CD4-positive, alpha-beta T cell (primary cell): Measurements from ENCODE around the gene CDC5L. TPM values are rescaled to one million over a fixed set of nuclear protein-coding genes. Genes with fewer than 3 reads are reported as not detected.
A peak's percentile ranks its signal among the peaks of the same experiment; 100 is the strongest.
"Not testable (repeated sequence)": the region's sequence is repeated elsewhere in the genome, so short reads cannot be mapped to it uniquely, and the experiment has no call there.

Experiments
- ATAC-seq: fragments of 200-7000 bp; cut with Tn5 transposase; one replicate; pipeline ENCODE4 v1.10.0; 2022; ENCODE audit warnings: mild to moderate bottlenecking; ENCODE audit not compliant: poor library complexity
- CTCF ChIA-PET: fragments of 350-600 bp; sonication (Branson Sonifier 250); formaldehyde crosslinking; loops from one replicate; lab custom pipeline; 2021; ENCODE audit warnings: antibody characterized with exemption, inconsistent platforms; lab: Charles Lee
- POLR2A ChIA-PET: fragments of 350-600 bp; sonication (Branson Sonifier 250); formaldehyde crosslinking; loops from one replicate; lab custom pipeline; 2021; ENCODE audit warnings: antibody characterized with exemption, inconsistent platforms; lab: Charles Lee
- DNase-seq, 14 experiments: peaks; one replicate each; pipeline ENCODE4 v3.0.0-alpha.2; 2013 to 2020; ENCODE audit warnings: mixed read lengths in 2 of 14
- H3K27ac ChIP-seq, 2 donors: one replicate each; pipeline versions ENCODE4 v1.5.1 to v1.7.0; 2013; ENCODE audit warnings: low read length in 2 of 2, low read depth in 1 of 2, mild to moderate bottlenecking in 1 of 2
- H3K27me3 ChIP-seq, 2 experiments: 1 replicate in 1 of 2; 2 replicates in 1 of 2; pipeline versions ENCODE4 v1.6.1 to v1.7.0; 2013; ENCODE audit warnings: low read length in 2 of 2, control low read depth in 1 of 2, mild to moderate bottlenecking in 1 of 2, moderate library complexity in 1 of 2; ENCODE audit not compliant: insufficient read depth in 2 of 2, control insufficient read depth in 1 of 2
- H3K36me3 ChIP-seq: one replicate; pipeline ENCODE4 v1.6.1; 2013; ENCODE audit warnings: low read length, control low read depth; ENCODE audit not compliant: insufficient read depth
- H3K4me1 ChIP-seq: one replicate; pipeline ENCODE4 v1.6.1; 2013; ENCODE audit warnings: low read length, control low read depth; ENCODE audit not compliant: insufficient read depth
- H3K4me3 ChIP-seq: one replicate; pipeline ENCODE4 v1.5.1; 2013; ENCODE audit warnings: mild to moderate bottlenecking, low read length, moderate library complexity
- H3K9me3 ChIP-seq, 2 experiments: 1 replicate in 1 of 2; 2 replicates in 1 of 2; pipeline versions ENCODE4 v1.6.1 to v1.7.0; 2013; ENCODE audit warnings: low read length in 2 of 2, mild to moderate bottlenecking in 2 of 2, control low read depth in 1 of 2, moderate library complexity in 1 of 2; ENCODE audit not compliant: control insufficient read depth in 1 of 2, insufficient read depth in 1 of 2
- H3K27ac Mint-ChIP-seq: one replicate; pipeline ENCODE4 v1.8.0; 2020; ENCODE audit warnings: mixed read lengths
- H3K27me3 Mint-ChIP-seq: one replicate; pipeline ENCODE4 v1.8.0; 2021; ENCODE audit warnings: mixed read lengths
- H3K36me3 Mint-ChIP-seq: one replicate; pipeline ENCODE4 v1.8.0; 2021; ENCODE audit warnings: low read depth, mixed read lengths
- H3K4me1 Mint-ChIP-seq: one replicate; pipeline ENCODE4 v1.8.0; 2021; ENCODE audit warnings: low read depth, mixed read lengths
- H3K4me3 Mint-ChIP-seq: one replicate; pipeline ENCODE4 v1.8.0; 2020; ENCODE audit warnings: mild to moderate bottlenecking, mixed read lengths
- H3K9me3 Mint-ChIP-seq: one replicate; pipeline ENCODE4 v1.8.0; 2020; ENCODE audit warnings: mixed read lengths
- CTCF ChIP-seq: fragments of 200-600 bp; IDR thresholded peaks from one replicate; pipeline ENCODE4 v1.8.0; 2022; ENCODE audit warnings: antibody characterized with exemption, mild to moderate bottlenecking
- intact Hi-C, 2 experiments: fragments of 100-400 bp; cut with DNase I in 1 of 2; cut with micrococcal nuclease in 1 of 2; formaldehyde crosslinking; loops; one replicate each; pipeline versions ENCODE4 v1.15.1 to v1.9.0; 2023 to 2025; cut with DNase I, micrococcal nuclease
- total RNA-seq, 174 experiments: library from RNA in 2 of 174; stranded (reverse) in 2 of 174; gene quantifications; one replicate each; pipeline ENCODE4 v1.2.3 and lab custom pipeline; 2021 to 2026

Gene CDC5L
- total RNA-seq, 2 experiments from 2014 or later: 18.9 to 19.9 TPM

GRCh38 chr6:44342052-44342451, 45.5 kb upstream of the CDC5L start:
- DNase-seq (no peak), ATAC-seq (no peak)
- Mint-ChIP-seq H3K4me1 (no peaks in the 10 kb centered on the region), H3K27me3 (peaks cover 60% of the 10 kb centered on the region), H3K27ac (no peak overlapping the region), H3K4me3 (no peak overlapping the region), H3K36me3 (no peaks in the 10 kb centered on the region), H3K9me3 (no peaks in the 10 kb centered on the region)
- ChIA-PET CTCF (interaction anchor here (1.0 kb wide), 1 partner anchor 263 kb away, joined by 3 read pairs; no protein-coding TSS in a partner anchor), POLR2A (no interaction called here)
- Histone ChIP-seq H3K27me3 (peaks cover 38 to 47% of the 10 kb centered on the region in 2 experiments), H3K27ac (no peak overlapping the region), H3K9me3 (peaks cover 0 to 8% of the 10 kb centered on the region in 2 experiments), H3K4me1 (peaks cover 8% of the 10 kb centered on the region), H3K36me3 (no peaks in the 10 kb centered on the region), H3K4me3 (no peak overlapping the region)
- intact Hi-C loops: no loop called here
- no peak for TF ChIP-seq CTCF

- H3K9me3 ChIP-seq: peaks cover 0 to 8% of the 10 kb centered on the region in 2 experiments
- H3K4me3 ChIP-seq: no peak within 1 kb of the TSS
- intact Hi-C loops: no loop called here
- no peaks in the 10 kb centered on the region for H3K36me3 ChIP-seq
- ChIA-PET CTCF (interaction anchor here (1.0 kb wide), 1 partner anchor 264 kb away, joined by 3 read pairs; no protein-coding TSS in a partner anchor), POLR2A (no interaction called here)
- H3K27me3 ChIP-seq: peaks cover 38 to 47% of the 10 kb centered on the region in 2 experiments
- no peak for TF ChIP-seq CTCF
- peaks cover 63% of the 10 kb centered on the region for H3K27me3 Mint-ChIP-seq
- no peak for ATAC-seq
- H3K9me3 Mint-ChIP-seq: no peaks in the 10 kb centered on the region
- no peaks in the 10 kb centered on the region for H3K36me3 Mint-ChIP-seq
- peak in 1 of 14 experiments; percentile 11 for DNase-seq
- H3K27ac ChIP-seq: no peak within 1 kb of the TSS
- no peak within 1 kb of the TSS for H3K4me3 Mint-ChIP-seq
- H3K4me1 Mint-ChIP-seq: no peaks in the 10 kb centered on the region
- peaks cover 8% of the 10 kb centered on the region for H3K4me1 ChIP-seq
- H3K27ac Mint-ChIP-seq: no peak within 1 kb of the TSS
Observed at GRCh38 chr6:44342489-44342888, 45.0 kb upstream of the CDC5L start, which contains the start of gene SPATS1. Gene SPATS1 (plus strand): TSS chr6:44342650. CDS start chr6:44343096, 446 bp downstream.

GRCh38 chr6:44346818-44347217, 40.7 kb upstream of the CDC5L start:
- POLR2A ChIA-PET: not testable (repeated sequence)

More at GRCh38 chr6:44346818-44347217, 40.7 kb upstream of the CDC5L start:
- H3K9me3 Mint-ChIP-seq, H3K4me3 ChIP-seq, H3K4me1 Mint-ChIP-seq, H3K9me3 ChIP-seq, H3K4me3 Mint-ChIP-seq, DNase-seq, intact Hi-C loops, H3K27ac Mint-ChIP-seq, H3K36me3 Mint-ChIP-seq, H3K4me1 ChIP-seq, ATAC-seq, H3K27ac ChIP-seq, CTCF ChIA-PET, H3K36me3 ChIP-seq: not testable (repeated sequence)
- H3K27me3 ChIP-seq: peaks cover 34 to 37% of the 10 kb centered on the region in 2 experiments
- H3K27me3 Mint-ChIP-seq: peaks cover 43% of the 10 kb centered on the region
